Activated CD4-positive, alpha-beta T cell treated with anti-CD3 and anti-CD28 coated beads for 36 hours (primary cell): ENCODE measurements around the gene SYNE4. TPM values are rescaled to one million over a fixed set of nuclear protein-coding genes. Genes with fewer than 3 reads are reported as not detected.

Experiments
- ATAC-seq: fragments of 200-7000 bp; cut with Tn5 transposase; one replicate; pipeline ENCODE4 v1.10.0; 2021; ENCODE audit warnings: mild to moderate bottlenecking, moderate library complexity
- CTCF ChIA-PET: fragments of 350-600 bp; sonication (Branson Sonifier 250); formaldehyde crosslinking; loops from one replicate; lab custom pipeline; 2021; ENCODE audit warnings: antibody characterized with exemption; lab: Charles Lee
- POLR2A ChIA-PET: fragments of 350-600 bp; sonication (Branson Sonifier 250); formaldehyde crosslinking; loops from one replicate; lab custom pipeline; 2021; ENCODE audit warnings: antibody characterized with exemption, inconsistent platforms; lab: Charles Lee
- DNase-seq: peaks from one replicate; pipeline ENCODE4 v3.0.0-alpha.2; 2020
- H3K27ac Mint-ChIP-seq: one replicate; pipeline ENCODE4 v1.8.0; 2021; ENCODE audit warnings: mixed read lengths
- H3K27me3 Mint-ChIP-seq: one replicate; pipeline ENCODE4 v1.8.0; 2021; ENCODE audit warnings: mixed read lengths
- H3K36me3 Mint-ChIP-seq: one replicate; pipeline ENCODE4 v1.8.0; 2021; ENCODE audit warnings: low read depth, mixed read lengths
- H3K4me1 Mint-ChIP-seq: one replicate; pipeline ENCODE4 v1.8.0; 2021; ENCODE audit warnings: mixed read lengths
- H3K4me3 Mint-ChIP-seq: one replicate; pipeline ENCODE4 v1.8.0; 2021; ENCODE audit warnings: mild to moderate bottlenecking, moderate library complexity, mixed read lengths
- H3K9me3 Mint-ChIP-seq: one replicate; pipeline ENCODE4 v1.8.0; 2021; ENCODE audit warnings: low read depth, mixed read lengths
- intact Hi-C, 2 experiments: fragments of 100-400 bp; cut with DNase I in 1 of 2; cut with micrococcal nuclease in 1 of 2; formaldehyde crosslinking; loops; one replicate each; pipeline versions ENCODE4 v1.14.2 to v1.15.1; 2022 to 2024; cut with DNase I, micrococcal nuclease
- total RNA-seq, 2 experiments: library from RNA; stranded (reverse); gene quantifications; one replicate each; pipeline ENCODE4 v1.2.3, GENCODE V29; 2021

Gene SYNE4
- total RNA-seq, 2 experiments from 2014 or later = 1.6 to 1.7 TPM

DNA sequence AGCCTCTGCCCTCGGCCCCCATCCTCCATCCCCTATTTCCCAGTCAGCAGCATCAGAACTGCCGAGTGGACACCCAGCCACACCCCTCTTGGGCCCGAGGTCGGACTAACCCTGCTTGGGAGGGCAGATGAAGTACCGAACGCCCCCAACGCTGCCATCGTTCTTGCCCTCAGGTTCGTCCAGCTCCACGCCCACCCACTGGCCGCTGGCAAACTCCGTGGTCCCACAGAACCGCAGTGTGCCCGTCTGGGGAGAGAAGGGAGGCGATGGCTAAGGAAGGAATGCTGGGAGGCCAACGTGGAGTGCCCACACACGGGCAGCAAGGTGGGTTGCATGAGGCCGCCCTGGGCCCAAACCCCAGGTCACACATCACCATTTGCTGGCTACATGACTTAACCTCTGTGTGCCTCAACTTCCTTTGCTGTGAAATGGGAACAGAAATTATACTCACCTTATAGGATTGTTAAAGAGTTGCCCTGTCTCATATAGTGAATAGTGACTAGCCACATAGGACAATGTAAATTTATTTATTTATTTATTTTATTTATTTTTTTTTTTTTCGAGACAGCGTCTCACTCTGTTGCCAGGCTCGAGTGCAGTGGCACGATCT lies 10.6 kb upstream of the SYNE4 start:
- H3K9me3 Mint-ChIP-seq = no peaks in the 10 kb centered on the region
- CTCF ChIA-PET = no interaction called here

DNA sequence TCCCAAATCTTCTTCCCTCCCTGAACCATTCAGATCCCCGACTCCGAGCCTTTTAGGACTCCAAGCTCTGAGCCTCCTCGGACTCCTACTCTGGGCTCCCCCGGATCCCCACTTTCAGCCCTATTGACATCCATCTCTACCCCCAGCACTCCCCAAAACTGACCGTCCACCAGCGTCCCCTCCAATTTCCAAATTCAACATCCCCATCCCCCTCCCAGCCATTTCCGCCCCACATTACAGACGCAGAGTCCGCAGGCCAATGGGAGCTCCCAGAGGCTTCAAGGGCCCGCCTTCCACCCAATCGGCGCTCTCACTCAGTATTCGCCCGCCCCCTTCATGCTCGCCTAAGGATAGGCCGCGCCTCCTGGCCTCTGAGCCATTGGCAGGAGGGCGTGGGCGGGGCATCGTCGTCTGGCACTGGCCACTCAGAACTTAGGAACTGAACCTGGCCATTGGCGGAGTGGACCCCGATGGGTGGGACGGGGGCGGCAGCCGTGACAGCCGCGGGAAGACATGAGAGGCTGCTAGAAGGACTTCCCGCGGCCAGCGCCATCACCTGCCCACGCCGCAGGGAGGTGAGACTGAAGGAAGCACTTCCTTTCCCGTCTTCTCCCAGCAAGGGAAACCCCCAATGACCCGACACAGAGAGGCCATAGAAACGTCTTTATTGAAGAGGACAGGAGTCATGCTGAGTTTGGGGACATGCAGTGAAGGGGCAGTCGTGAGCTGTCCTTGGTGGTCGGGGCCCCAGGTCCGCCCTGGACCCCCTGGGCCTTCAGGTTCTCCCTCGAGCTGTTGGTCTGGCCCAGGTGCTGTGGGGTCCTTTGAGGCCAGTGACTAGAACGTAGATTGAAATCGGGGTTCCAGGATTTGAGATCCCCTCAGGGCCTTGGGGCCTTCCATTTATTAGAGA lies 5.7 kb upstream of the SYNE4 start, which contains the start of gene ALKBH6:
ALKBH6 (minus strand) TSS at position 202 of the 913 bp plus-strand sequence. CDS start 816 bp downstream, outside the sequence.
- POLR2A ChIA-PET = interaction anchor here (0.6 to 1.0 kb wide), 3 partner anchors 101 to 266 kb away, joined by 3 to 5 read pairs (median 3); partner anchors contain the start of genes LIN37, POLR2I and TBCB

More for the DNA sequence above, 10.6 kb upstream of the SYNE4 start:
- intact Hi-C loops = no loop called here
- Mint-ChIP-seq H3K4me3 (no peak overlapping the region), H3K27ac (no peak overlapping the region), H3K36me3 (peaks cover 20% of the 10 kb centered on the region), H3K4me1 (peaks cover 14% of the 10 kb centered on the region), H3K27me3 (no peaks in the 10 kb centered on the region)
- DNase-seq (no peak), ATAC-seq (no peak)
- POLR2A ChIA-PET = interaction anchor here (0.6 kb wide), 1 partner anchor 150 kb away, joined by 3 read pairs; no protein-coding TSS in a partner anchor

DNA sequence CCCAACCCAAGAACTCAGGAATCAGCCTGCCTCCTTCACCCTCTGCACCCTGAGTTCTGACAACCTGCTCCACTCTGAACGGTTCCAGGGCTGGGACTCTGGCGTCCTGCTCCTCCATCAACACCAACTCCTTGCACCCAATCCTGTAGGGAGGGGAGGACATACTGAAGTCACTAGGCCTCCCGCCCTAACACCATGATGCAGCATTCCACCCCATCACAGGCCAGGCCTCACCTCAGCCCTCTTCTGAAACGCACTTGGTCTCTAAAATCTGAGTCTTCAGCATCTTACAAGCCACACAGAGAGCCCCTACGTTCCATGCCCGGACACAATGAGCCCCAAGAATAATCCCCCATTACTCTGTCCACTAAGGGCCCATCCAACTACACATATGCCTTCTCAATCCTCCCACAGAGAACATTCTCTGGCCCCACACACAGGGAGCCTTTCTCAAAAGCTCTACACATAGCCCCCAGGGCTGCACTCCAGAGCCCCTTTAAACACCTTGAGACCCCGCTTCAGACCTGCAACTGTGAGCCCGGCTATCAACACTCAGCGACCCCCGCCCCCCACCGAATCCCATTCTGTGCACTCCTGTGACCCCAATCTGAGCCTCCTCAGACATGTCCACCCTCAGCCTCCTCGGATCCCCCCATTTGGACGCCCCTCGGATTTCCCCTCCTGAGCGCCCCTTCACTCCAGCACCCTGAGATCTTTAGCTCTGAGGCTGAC lies 4.8 kb upstream of the SYNE4 start:
- Mint-ChIP-seq H3K27ac (peak overlapping the region; percentile 94), H3K36me3 (peaks cover 5% of the 10 kb centered on the region), H3K27me3 (no peaks in the 10 kb centered on the region), H3K4me3 (peak overlapping the region; percentile 96), H3K9me3 (no peaks in the 10 kb centered on the region), H3K4me1 (peaks cover 36% of the 10 kb centered on the region)
- DNase-seq (no peak), ATAC-seq (no peak)
- CTCF ChIA-PET = interaction anchor here (0.6 to 1.5 kb wide), 7 partner anchors 18 to 273 kb away, joined by 3 to 7 read pairs (median 4); partner anchors contain the start of genes LIN37, SDHAF1 and THAP8
- POLR2A ChIA-PET = interaction anchor here (1.0 kb wide), 1 partner anchor 102 kb away, joined by 3 read pairs; the partner anchor contains the start of genes POLR2I and TBCB
- intact Hi-C loops = loop anchor here (1.0 to 5.0 kb wide), 15 partner anchors 14 to 369 kb away; partner anchors contain the start of genes SDHAF1 (in 2 of the 2), TBCB (in 2 of the 2), THAP8 (in 2 of the 2) and WDR62 (in 2 of the 2)

More for the DNA sequence above, 5.7 kb upstream of the SYNE4 start, which contains the start of gene ALKBH6:
- ATAC-seq = peak; percentile 98
- intact Hi-C loops = loop anchor here (1.0 to 5.0 kb wide), 15 partner anchors 15 to 370 kb away; partner anchors contain the start of genes SDHAF1 (in 2 of the 2), TBCB (in 2 of the 2), THAP8 (in 2 of the 2) and WDR62 (in 2 of the 2)
- H3K36me3 Mint-ChIP-seq = peaks cover 5% of the 10 kb centered on the region
- CTCF ChIA-PET = interaction anchor here (0.6 to 1.5 kb wide), 7 partner anchors 18 to 274 kb away, joined by 3 to 5 read pairs (median 3); partner anchors contain the start of genes LIN37 and THAP8
- DNase-seq = peak; percentile 100
- H3K4me3 Mint-ChIP-seq = peak within 1 kb of the TSS; percentile 96
- no peaks in the 10 kb centered on the region for H3K9me3 Mint-ChIP-seq
- peak within 1 kb of the TSS; percentile 94 for H3K27ac Mint-ChIP-seq
- H3K27me3 Mint-ChIP-seq = no peaks in the 10 kb centered on the region
- H3K4me1 Mint-ChIP-seq = peaks cover 32% of the 10 kb centered on the region

DNA sequence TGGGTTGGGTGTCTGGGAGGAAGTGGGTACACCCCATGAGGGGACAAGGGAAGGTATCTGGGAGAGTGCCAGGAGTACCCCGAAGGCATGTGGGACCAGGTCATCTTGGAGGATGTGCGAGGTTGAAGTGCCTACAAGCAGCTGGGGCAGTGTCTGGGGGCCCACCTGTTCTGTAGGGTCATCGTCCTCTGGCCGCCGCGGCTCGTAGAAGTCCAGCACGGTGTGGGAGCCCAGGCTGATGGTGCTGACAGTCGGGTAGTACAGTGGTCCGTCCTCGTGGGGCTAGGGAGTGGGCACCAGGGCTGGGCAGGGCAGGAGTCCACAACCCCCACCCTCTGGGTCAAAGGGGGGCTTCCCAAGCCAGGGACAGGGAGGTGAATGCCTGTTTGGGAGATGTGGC lies 1.8 kb upstream of the SYNE4 start:
- peaks cover 5% of the 10 kb centered on the region for H3K36me3 Mint-ChIP-seq
- H3K4me1 Mint-ChIP-seq = peaks cover 31% of the 10 kb centered on the region
- H3K27me3 Mint-ChIP-seq = no peaks in the 10 kb centered on the region
- no peak for ATAC-seq
- CTCF ChIA-PET = no interaction called here
- POLR2A ChIA-PET = no interaction called here
- intact Hi-C loops = loop anchor here in 1 of 2 experiments (5.0 kb wide), 1 partner anchor 293 kb away; the partner anchor contains the start of gene KMT2B
- H3K9me3 Mint-ChIP-seq = no peaks in the 10 kb centered on the region
- DNase-seq = no peak
- H3K27ac Mint-ChIP-seq = no peak overlapping the region
- H3K4me3 Mint-ChIP-seq = no peak overlapping the region

DNA sequence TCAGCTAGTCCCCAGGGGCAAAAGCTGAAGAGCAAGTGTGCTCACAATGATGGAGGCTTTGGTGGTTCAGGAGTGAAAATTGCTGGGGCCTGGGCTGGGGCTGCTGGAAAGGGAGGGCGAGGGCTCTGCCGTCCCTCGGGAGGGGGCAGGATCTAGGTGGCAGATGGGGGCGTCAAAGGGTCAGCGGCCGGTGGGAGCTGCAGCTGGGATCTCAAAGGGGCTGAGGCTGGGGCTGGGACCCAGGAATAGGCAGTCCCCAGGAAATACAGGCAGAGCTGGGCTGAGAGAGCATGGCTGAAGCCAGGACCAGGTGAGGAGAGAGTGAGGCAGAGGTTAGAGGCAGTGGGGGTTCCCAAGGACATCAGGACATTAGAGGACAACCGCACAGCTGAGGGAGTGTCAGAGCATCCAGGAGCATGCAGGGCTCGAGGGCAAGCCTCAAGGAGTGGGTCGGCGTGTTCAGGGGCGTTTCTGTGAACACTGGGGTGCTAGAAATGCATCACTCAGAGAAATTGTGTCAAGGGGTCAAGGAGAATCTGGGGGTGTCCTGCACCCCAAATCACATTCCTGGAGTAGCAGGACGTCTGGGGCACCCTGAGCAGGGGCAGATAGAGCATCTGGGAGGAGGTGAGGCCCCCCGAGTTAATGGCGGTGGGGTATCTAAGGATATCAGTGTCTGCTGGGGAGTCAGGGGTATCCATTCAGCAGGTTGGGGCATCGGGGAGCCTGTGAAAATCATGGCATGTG lies 1.2 kb upstream of the SYNE4 start:
- ATAC-seq = no peak
- Mint-ChIP-seq H3K4me1 (peaks cover 26% of the 10 kb centered on the region), H3K27ac (no peak overlapping the region), H3K36me3 (peaks cover 5% of the 10 kb centered on the region), H3K27me3 (no peaks in the 10 kb centered on the region), H3K9me3 (no peaks in the 10 kb centered on the region), H3K4me3 (peak overlapping the region; percentile 35)
- ChIA-PET CTCF (no interaction called here), POLR2A (no interaction called here)
- intact Hi-C loops = loop anchor here in 1 of 2 experiments (5.0 kb wide), 1 partner anchor 293 kb away; the partner anchor contains the start of gene KMT2B
- DNase-seq = no peak

DNA sequence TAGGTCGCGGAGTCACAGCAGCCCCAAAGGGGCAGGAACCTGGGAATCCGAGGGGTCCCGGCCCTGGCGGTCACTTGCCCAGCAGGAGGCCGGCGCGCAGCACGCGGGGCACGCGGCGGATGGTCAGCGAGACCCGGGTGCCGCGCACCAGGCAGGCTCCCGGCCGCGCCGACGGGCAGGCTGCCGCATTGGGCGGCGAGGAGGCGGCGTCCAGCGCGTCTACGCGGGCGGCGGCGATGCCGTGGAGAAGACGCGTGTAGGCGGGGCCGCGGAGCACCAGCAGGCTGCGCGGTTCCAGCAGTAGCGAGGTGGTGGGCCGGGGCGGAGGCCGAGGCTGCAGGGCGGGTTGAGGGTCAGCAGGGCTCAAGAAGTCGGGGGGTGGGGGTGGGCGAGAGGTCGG lies 607 bp upstream of the SYNE4 start:
- ATAC-seq (peak; percentile 12), DNase-seq (peak; percentile 73)
- Mint-ChIP-seq H3K36me3 (peaks cover 5% of the 10 kb centered on the region), H3K4me3 (peak overlapping the region; percentile 35), H3K9me3 (no peaks in the 10 kb centered on the region), H3K27ac (no peak overlapping the region), H3K27me3 (no peaks in the 10 kb centered on the region), H3K4me1 (peaks cover 22% of the 10 kb centered on the region)
- ChIA-PET CTCF (no interaction called here), POLR2A (no interaction called here)
- intact Hi-C loops = no loop called here

DNA sequence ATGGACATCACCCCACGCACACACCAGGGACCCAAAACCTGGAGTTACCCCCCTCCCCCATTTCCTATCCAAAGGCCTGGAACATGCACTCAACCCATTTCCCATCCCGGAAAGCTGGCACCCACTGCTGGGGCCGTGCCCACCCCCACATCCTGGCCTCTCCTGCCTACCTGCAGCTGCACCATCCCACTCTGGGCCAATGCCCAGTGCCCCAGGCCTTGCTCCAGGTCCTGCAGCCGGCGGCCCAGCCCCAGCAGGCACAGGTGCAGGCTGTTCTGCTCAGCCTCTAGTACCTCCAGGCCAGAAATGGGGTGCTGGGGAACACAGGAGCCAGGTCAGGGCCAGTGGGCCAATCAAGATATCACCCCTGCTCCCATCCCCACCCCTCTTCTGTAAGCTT lies 1.7 kb downstream of the SYNE4 start:
- CTCF ChIA-PET = no interaction called here
- POLR2A ChIA-PET = no interaction called here

DNA sequence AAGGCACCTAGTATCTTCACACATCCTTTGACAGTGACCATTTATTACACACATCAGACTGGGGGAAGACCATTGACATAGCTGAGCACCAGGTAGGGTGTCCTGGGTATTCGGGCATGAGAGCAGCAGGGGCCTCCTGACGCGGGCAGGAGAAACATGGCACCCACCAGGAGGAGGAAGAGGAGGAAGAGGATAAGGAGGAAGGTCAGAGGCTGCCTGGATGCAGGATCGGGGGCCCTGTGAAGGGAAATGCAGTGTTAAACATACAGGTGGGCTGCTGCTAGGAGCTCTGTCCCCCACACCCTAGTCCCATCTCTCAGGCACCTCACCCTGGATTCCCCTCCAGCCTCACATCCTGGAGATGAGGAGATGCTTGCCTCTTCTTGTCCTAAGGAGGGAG lies 5.3 kb downstream of the SYNE4 start:
- H3K4me3 Mint-ChIP-seq = no peak overlapping the region
- CTCF ChIA-PET = no interaction called here
- H3K9me3 Mint-ChIP-seq = no peaks in the 10 kb centered on the region
- ATAC-seq = no peak
- POLR2A ChIA-PET = no interaction called here
- no peak for DNase-seq
- H3K36me3 Mint-ChIP-seq = peaks cover 12% of the 10 kb centered on the region
- peaks cover 8% of the 10 kb centered on the region for H3K4me1 Mint-ChIP-seq
- no peaks in the 10 kb centered on the region for H3K27me3 Mint-ChIP-seq
- no peak overlapping the region for H3K27ac Mint-ChIP-seq
- intact Hi-C loops = no loop called here

More for the DNA sequence above, 1.7 kb downstream of the SYNE4 start:
- DNase-seq = no peak
- H3K4me1 Mint-ChIP-seq = peaks cover 10% of the 10 kb centered on the region
- H3K4me3 Mint-ChIP-seq = no peak overlapping the region
- no peak overlapping the region for H3K27ac Mint-ChIP-seq
- no peaks in the 10 kb centered on the region for H3K9me3 Mint-ChIP-seq
- peaks cover 6% of the 10 kb centered on the region for H3K36me3 Mint-ChIP-seq
- intact Hi-C loops = no loop called here
- no peaks in the 10 kb centered on the region for H3K27me3 Mint-ChIP-seq
- no peak for ATAC-seq

DNA sequence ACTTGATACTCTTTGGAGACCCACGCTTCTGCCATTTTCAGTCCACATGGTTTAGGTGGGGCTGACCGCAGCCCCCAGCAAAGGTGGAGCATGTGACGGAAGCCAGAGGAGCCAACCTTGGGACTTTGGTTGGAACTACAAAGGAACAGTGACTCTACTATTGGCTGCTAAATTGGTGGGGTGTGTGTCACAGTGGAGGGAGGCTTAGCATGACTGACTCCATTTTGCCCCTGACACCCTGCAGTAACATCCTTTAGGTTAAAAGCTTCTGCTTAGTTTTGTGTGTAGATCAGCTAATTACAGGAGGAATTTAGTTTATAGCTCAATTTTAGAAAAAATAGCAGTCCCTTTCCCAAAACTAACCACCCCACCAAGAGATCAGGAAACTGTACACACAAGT lies 7.0 kb downstream of the SYNE4 start:
- H3K27me3 Mint-ChIP-seq = no peaks in the 10 kb centered on the region
- H3K9me3 Mint-ChIP-seq = no peaks in the 10 kb centered on the region
- intact Hi-C loops = no loop called here
- no peak overlapping the region for H3K4me3 Mint-ChIP-seq
- H3K36me3 Mint-ChIP-seq = peaks cover 22% of the 10 kb centered on the region
- no peak overlapping the region for H3K27ac Mint-ChIP-seq
- POLR2A ChIA-PET = no interaction called here
- ATAC-seq (no peak), DNase-seq (no peak)
- CTCF ChIA-PET = interaction anchor here (0.6 kb wide), 1 partner anchor 126 kb away, joined by 3 read pairs; no protein-coding TSS in a partner anchor
- peaks cover 20% of the 10 kb centered on the region for H3K4me1 Mint-ChIP-seq

DNA sequence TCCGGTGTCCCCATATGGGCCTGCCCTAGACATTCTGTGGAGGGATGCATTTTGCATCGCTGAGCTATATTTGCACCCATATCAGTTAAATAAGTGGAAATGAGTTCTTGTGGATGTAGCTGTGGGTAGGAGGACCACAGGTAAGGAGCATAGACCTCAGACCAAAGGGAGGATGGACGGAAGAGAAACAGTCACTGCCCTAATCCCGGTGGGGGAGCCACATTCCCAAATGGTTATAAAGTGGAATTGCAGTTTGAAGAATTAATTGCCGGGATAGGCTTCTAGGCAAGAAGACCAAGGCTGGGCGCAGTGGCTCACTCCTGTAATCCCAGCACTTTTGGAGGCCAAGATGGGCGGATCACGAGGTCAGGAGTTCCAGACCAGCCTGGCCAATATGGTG lies 11.8 kb downstream of the SYNE4 start:
- CTCF ChIA-PET = interaction anchor here (0.5 to 1.0 kb wide), 4 partner anchors 11 to 278 kb away, joined by 3 read pairs; no protein-coding TSS in a partner anchor
- POLR2A ChIA-PET = no interaction called here
- H3K9me3 Mint-ChIP-seq = no peaks in the 10 kb centered on the region
- H3K4me3 Mint-ChIP-seq = peak overlapping the region; percentile 94
- peaks cover 28% of the 10 kb centered on the region for H3K36me3 Mint-ChIP-seq
- intact Hi-C loops = loop anchor here (5.0 kb wide), 3 partner anchors 39 to 254 kb away; partner anchors contain the start of genes IGFLR1 (in 1 of the 2), THAP8 (in 1 of the 2) and WDR62 (in 1 of the 2)
- ATAC-seq (no peak), DNase-seq (no peak)
- H3K27ac Mint-ChIP-seq = peak overlapping the region; percentile 65
- peaks cover 34% of the 10 kb centered on the region for H3K4me1 Mint-ChIP-seq
- H3K27me3 Mint-ChIP-seq = no peaks in the 10 kb centered on the region
